Lower leg skin (tissue), 4 donors: Measurements from ENCODE around the gene ELMOD3. TPM values are rescaled to one million over a fixed set of nuclear protein-coding genes. Genes with fewer than 3 reads are reported as not detected.
"Not testable (repeated sequence)": the region's sequence is repeated elsewhere in the genome, so short reads cannot be mapped to it uniquely, and the experiment has no call there.

Experiments used
- DNase-seq, 2 donors: peaks; one replicate each; pipeline ENCODE4 v3.0.0-alpha.2; 2019; ENCODE audit warnings: low spot score in 2 of 2
- H3K4me3 ChIP-seq: fragments of 200-600 bp; sonication (generic); 2 replicates; pipeline ENCODE4 v1.5.1; 2017; ENCODE audit warnings: mild to moderate bottlenecking, low read depth; ENCODE audit not compliant: poor library complexity, severe bottlenecking
- CTCF ChIP-seq, 3 donors: fragments of 450-650 bp; IDR thresholded peaks; one replicate each; pipeline ENCODE4 v1.5.1; 2016; ENCODE audit warnings: antibody characterized with exemption in 3 of 3, mild to moderate bottlenecking in 3 of 3, moderate library complexity in 2 of 3
- POLR2A ChIP-seq, 2 donors: fragments of 450-650 bp; IDR thresholded peaks; one replicate each; pipeline ENCODE4 v1.6.1; 2016 to 2017; ENCODE audit warnings: antibody characterized with exemption in 2 of 2, mild to moderate bottlenecking in 1 of 2, moderate library complexity in 1 of 2
- WGBS, 2 donors: methylation state at CpG; one replicate each; pipeline ENCODE4 v1.1.5; 2018; 5-methylcytosine and 5-hydroxymethylcytosine counted together
- intact Hi-C: fragments of 100-400 bp; cut with DNase I; formaldehyde crosslinking; loops from one replicate; pipeline ENCODE4 v1.15.0; 2023; ENCODE audit warnings: low total_unique reads
- total RNA-seq, 4 donors: library from RNA; depleted of rRNA; stranded (reverse); fragments of >200 nt; gene quantifications; one replicate each; pipeline ENCODE4 v1.1.0, GENCODE V29; 2016

The ELMOD3 gene
- total RNA-seq, 4 donors from 2014 or later = 10.0 to 26.1 (median 23.5) TPM

DNA sequence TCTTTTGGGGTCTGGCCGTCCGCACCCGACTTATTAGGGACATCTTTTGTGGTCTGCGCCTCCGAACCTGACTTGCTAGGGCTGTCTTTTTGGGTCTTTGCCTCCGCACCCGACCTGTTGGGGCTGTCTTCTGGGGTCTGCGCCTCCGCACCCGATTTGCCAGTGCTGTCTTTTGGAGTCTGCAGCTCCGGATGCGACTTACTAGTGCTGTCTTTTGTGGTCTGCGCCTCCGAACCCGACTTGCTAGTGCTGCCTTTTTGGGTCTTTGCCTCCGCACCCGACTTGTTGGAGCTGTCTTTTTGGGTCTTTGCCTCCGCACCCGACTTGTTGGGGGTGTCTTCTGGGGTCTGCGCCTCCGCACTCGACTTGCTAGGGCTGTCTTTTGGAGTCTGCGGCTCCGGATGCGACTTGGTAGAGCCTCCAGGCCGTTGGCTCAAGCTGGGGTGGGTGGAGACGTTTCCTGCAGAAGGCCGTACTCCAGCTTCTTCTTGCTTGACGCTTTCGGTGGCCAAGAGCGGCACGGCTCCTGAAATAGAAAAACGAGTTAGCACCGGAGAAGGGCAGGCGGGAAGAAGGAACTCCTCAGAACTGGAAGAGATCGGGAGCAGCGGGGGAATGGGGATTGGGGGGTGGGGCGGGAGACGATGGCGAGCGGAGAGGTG, 27.3 kb upstream of the ELMOD3 start:
- WGBS, 2 donors = 2 to 3% methylated on average over 41 of the region's 41 CpGs
- DNase-seq = peak; percentile 66 to 92
- H3K4me3 ChIP-seq = peak overlapping the region; percentile 66
- TF ChIP-seq CTCF (IDR thresholded peaks at IDR 0.05) (no peak), POLR2A (IDR thresholded peaks at IDR 0.05) (no peak)
- intact Hi-C loops = no loop called here

DNA sequence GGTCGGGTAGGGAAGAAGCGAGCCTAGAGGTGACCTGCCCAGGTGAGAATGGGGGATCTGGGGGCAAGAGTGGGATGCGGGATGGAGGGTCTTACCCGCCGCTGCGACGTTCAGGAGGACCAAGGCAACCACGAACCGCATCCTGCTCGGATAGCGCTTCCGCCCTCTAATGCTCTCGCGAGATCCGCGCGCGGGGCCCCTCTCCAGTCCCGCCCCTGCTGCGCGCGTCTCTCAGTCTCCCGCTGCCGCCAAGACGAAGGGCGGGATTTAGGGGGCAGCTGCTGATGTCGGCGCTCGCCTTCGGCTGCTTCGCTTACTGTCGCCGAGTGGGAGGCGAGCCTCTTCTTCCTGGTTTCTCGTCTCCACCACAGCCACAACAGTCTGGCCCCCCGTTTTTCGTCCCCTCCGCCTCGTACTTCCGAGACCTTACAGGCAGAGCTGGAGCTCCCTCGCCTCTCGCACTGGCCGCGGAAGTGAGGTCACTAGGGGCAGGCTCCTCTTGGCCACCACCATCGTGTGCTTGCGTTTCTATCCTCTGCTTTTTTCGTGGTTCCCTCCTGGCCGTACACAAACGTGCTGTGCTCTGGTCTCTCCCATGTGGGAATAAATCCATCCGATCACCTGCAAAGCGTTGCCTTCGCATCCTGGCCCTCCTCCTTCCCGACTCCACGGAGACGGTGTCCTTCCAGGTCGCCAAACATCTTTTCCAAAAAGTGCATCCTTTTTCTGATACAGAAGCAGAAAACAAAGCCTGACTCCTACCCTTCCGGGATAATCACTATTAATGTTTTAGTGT, 26.5 kb upstream of the ELMOD3 start, which contains the start of gene TGOLN2:
TSS of gene TGOLN2 (minus strand) at position 168 of the 796 bp plus-strand sequence. CDS start at position 141, 27 bp downstream.
- DNase-seq = peak; percentile 90 to 98
- 0 to 1% methylated on average over 41 to 57 of the region's 57 CpGs for WGBS, 2 donors
- intact Hi-C loops = no loop called here
- TF ChIP-seq CTCF (IDR thresholded peaks at IDR 0.05) = no peak
- TF ChIP-seq POLR2A (IDR thresholded peaks at IDR 0.05) = peak in 1 of 2 donors; percentile 90
- peak within 1 kb of the TSS; percentile 66 for H3K4me3 ChIP-seq

GRCh38 chr2:85329181-85329651, 25.4 kb upstream of the ELMOD3 start:
- TF ChIP-seq POLR2A (IDR thresholded peaks at IDR 0.05) (no peak), CTCF (IDR thresholded peaks at IDR 0.05) (no peak)

DNA sequence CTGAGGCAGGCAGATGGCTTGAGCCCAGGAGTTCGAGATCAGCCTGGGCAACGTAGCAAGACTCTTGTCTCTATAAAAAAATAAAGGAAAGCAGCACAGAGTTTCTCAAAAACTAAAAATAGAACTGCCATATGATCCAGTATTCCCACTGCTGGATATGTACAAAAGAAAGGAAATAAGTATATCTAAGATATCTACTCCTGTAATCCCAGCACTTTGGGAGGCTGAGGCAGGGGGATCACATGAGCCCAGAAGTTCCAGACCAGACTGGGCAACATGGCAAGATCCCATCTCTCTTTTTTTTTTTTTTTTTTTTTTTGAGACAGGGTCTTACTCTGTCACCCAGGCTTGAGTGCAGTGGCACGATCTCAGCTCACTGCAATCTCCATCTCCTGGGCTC, 24.9 kb upstream of the ELMOD3 start:
- 68 to 84% methylated on average over 3 of the region's 3 CpGs for WGBS, 2 donors
- H3K4me3 ChIP-seq, intact Hi-C loops, DNase-seq: not testable (repeated sequence)

More at GRCh38 chr2:85329181-85329651, 25.4 kb upstream of the ELMOD3 start:
- H3K4me3 ChIP-seq = no peak overlapping the region
- no peak for DNase-seq
- intact Hi-C loops = no loop called here

GRCh38 chr2:85330839-85331636, 23.5 kb upstream of the ELMOD3 start:
- no peak for DNase-seq
- no peak overlapping the region for H3K4me3 ChIP-seq
- intact Hi-C loops = no loop called here
- TF ChIP-seq POLR2A (IDR thresholded peaks at IDR 0.05) = no peak
- TF ChIP-seq CTCF (IDR thresholded peaks at IDR 0.05) = no peak
- 84 to 85% methylated on average over 13 of the region's 13 CpGs for WGBS, 2 donors

- 93 to 96% methylated on average over 4 of the region's 4 CpGs for WGBS, 2 donors
These were observed 20.7 kb upstream of the ELMOD3 start for GRCh38 chr2:85333877-85334276.

More at GRCh38 chr2:85333877-85334276, 20.7 kb upstream of the ELMOD3 start:
- DNase-seq, H3K4me3 ChIP-seq, intact Hi-C loops: not testable (repeated sequence)
